RWPE2 (cell line): ENCODE data around the gene SDC3.
A peak's percentile ranks its signal among the peaks of the same experiment; 100 is the strongest.

ENCODE experiments used
- ATAC-seq: fragments of 200-7000 bp; cut with Tn5 transposase; 3 replicates; pipeline ENCODE4 v1.9.1; 2021; ENCODE audit warnings: low read depth
- DNase-seq: peaks from one replicate; pipeline ENCODE4 v3.0.0-alpha.2; 2020; ENCODE audit warnings: low spot score
- H3K27ac ChIP-seq: fragments of 450-650 bp; 2 replicates; pipeline ENCODE4 v1.5.1; 2017; ENCODE audit warnings: mild to moderate bottlenecking; ENCODE audit not compliant: poor library complexity, severe bottlenecking
- H3K27me3 ChIP-seq: fragments of 250-450 bp; sonication (Bioruptor Pico); 2 replicates; pipeline ENCODE4 v1.5.1; 2021; ENCODE audit warnings: mild to moderate bottlenecking, moderate library complexity; ENCODE audit not compliant: insufficient read depth, poor library complexity, severe bottlenecking
- H3K36me3 ChIP-seq: fragments of 250-450 bp; sonication (Bioruptor Pico); 2 replicates; pipeline ENCODE4 v1.5.1; 2020; ENCODE audit warnings: low read depth, mild to moderate bottlenecking, moderate library complexity
- H3K4me1 ChIP-seq: fragments of 250-450 bp; sonication (Bioruptor Pico); 2 replicates; pipeline ENCODE4 v1.5.1; 2021; ENCODE audit warnings: mild to moderate bottlenecking, moderate library complexity; ENCODE audit not compliant: insufficient read depth, poor library complexity, severe bottlenecking
- H3K4me3 ChIP-seq: fragments of 250-450 bp; sonication (Bioruptor Pico); 2 replicates; pipeline ENCODE4 v1.5.1; 2021; ENCODE audit warnings: mild to moderate bottlenecking, moderate library complexity; ENCODE audit not compliant: severe bottlenecking
- H3K9me3 ChIP-seq: fragments of 250-450 bp; sonication (Bioruptor Pico); 2 replicates; pipeline ENCODE4 v1.5.1; 2021; ENCODE audit warnings: mild to moderate bottlenecking, moderate library complexity; ENCODE audit not compliant: severe bottlenecking
- TF ChIP-seq, protein P1 (sequence below): fragments of 450-650 bp; IDR thresholded peaks from one replicate; pipeline ENCODE4 v1.5.1; 2017; ENCODE audit warnings: mild to moderate bottlenecking, moderate library complexity; ENCODE audit not compliant: poor library complexity, severe bottlenecking

Gene SDC3

DNA sequence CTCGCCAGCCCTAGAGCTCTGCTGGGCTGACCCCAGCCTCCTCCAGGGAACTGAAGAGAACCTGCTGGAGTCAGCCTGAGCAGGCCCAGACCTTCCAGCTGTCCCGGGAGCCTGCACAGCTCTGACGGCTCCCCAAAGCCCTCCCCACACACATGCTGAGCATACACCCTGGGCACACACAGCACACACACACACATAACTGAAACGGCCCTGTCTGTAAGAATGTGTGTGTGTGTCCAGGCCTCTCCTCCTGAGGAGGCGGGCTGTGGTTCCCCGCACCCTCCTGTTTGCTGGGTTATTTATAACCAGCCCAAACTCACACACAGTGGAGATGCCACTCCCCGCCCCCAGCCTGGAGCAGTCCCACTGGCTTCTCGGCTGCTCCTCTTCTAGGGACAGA, 20.2 kb downstream of the SDC3 start:
- peak; percentile 43; the same call in 1 of the 3 replicates for ATAC-seq
- Histone ChIP-seq H3K27me3 (no peaks in the 10 kb centered on the region), H3K9me3 (no peaks in the 10 kb centered on the region), H3K4me1 (no peaks in the 10 kb centered on the region), H3K27ac (no peak overlapping the region), H3K36me3 (no peaks in the 10 kb centered on the region), H3K4me3 (no peak overlapping the region)
- DNase-seq, result no peak
- TF ChIP-seq, protein P1, sequence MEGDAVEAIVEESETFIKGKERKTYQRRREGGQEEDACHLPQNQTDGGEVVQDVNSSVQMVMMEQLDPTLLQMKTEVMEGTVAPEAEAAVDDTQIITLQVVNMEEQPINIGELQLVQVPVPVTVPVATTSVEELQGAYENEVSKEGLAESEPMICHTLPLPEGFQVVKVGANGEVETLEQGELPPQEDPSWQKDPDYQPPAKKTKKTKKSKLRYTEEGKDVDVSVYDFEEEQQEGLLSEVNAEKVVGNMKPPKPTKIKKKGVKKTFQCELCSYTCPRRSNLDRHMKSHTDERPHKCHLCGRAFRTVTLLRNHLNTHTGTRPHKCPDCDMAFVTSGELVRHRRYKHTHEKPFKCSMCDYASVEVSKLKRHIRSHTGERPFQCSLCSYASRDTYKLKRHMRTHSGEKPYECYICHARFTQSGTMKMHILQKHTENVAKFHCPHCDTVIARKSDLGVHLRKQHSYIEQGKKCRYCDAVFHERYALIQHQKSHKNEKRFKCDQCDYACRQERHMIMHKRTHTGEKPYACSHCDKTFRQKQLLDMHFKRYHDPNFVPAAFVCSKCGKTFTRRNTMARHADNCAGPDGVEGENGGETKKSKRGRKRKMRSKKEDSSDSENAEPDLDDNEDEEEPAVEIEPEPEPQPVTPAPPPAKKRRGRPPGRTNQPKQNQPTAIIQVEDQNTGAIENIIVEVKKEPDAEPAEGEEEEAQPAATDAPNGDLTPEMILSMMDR, result no peak

- no peaks in the 10 kb centered on the region for H3K36me3 ChIP-seq
- DNase-seq (no peak), ATAC-seq (no peak; the same call in 2 of the 3 replicates)
- TF ChIP-seq, protein P1, result no peak
- H3K4me3 ChIP-seq, result no peak overlapping the region
- no peak overlapping the region for H3K27ac ChIP-seq
- H3K9me3 ChIP-seq, result no peaks in the 10 kb centered on the region
- H3K27me3 ChIP-seq, result no peaks in the 10 kb centered on the region
- no peaks in the 10 kb centered on the region for H3K4me1 ChIP-seq
Measured at GRCh38 chr1:30887485-30888315, 20.9 kb downstream of the SDC3 start.

- no peaks in the 10 kb centered on the region for H3K36me3 ChIP-seq
- no peak overlapping the region for H3K27ac ChIP-seq
- DNase-seq (no peak), ATAC-seq (no peak)
- no peaks in the 10 kb centered on the region for H3K27me3 ChIP-seq
- TF ChIP-seq, protein P1, result no peak
- H3K4me3 ChIP-seq, result no peak overlapping the region
- H3K4me1 ChIP-seq, result no peaks in the 10 kb centered on the region
- no peaks in the 10 kb centered on the region for H3K9me3 ChIP-seq
Measured at GRCh38 chr1:30886710-30887428, 21.7 kb downstream of the SDC3 start.

GRCh38 chr1:30885570-30886522, 22.7 kb downstream of the SDC3 start:
- no peaks in the 10 kb centered on the region for H3K4me1 ChIP-seq
- H3K27ac ChIP-seq, result no peak overlapping the region
- H3K9me3 ChIP-seq, result no peaks in the 10 kb centered on the region
- H3K4me3 ChIP-seq, result no peak overlapping the region
- TF ChIP-seq, protein P1, result no peak
- no peak for DNase-seq
- no peaks in the 10 kb centered on the region for H3K36me3 ChIP-seq
- H3K27me3 ChIP-seq, result no peaks in the 10 kb centered on the region
- no peak for ATAC-seq
